KOPT-K1 (cell line): ENCODE results near the gene ENO4.

ENCODE experiments used
- H3K27ac ChIP-seq: fragments of 200-600 bp; sonication (generic); 2 replicates; pipeline ENCODE4 v1.5.1; 2016; ENCODE audit warnings: antibody characterized with exemption, mild to moderate bottlenecking, low read depth, low read length; ENCODE audit not compliant: poor library complexity, severe bottlenecking
- H3K36me3 ChIP-seq: fragments of 200-600 bp; sonication (generic); 2 replicates; pipeline ENCODE4 v1.5.1; 2017; ENCODE audit warnings: antibody characterized with exemption, mild to moderate bottlenecking, low read length, moderate library complexity; ENCODE audit not compliant: insufficient read depth
- H3K9me3 ChIP-seq: fragments of 200-600 bp; sonication (generic); 2 replicates; pipeline ENCODE4 v1.5.1; 2017; ENCODE audit warnings: antibody characterized with exemption, low read length, mild to moderate bottlenecking; ENCODE audit not compliant: insufficient read depth, poor library complexity, severe bottlenecking

Gene ENO4

GRCh38 chr10:116845823-116846222 lies 3.5 kb upstream of the ENO4 start:
- no peaks in the 10 kb centered on the region for H3K36me3 ChIP-seq
- H3K9me3 ChIP-seq: no peaks in the 10 kb centered on the region
- no peak overlapping the region for H3K27ac ChIP-seq

GRCh38 chr10:116848032-116848943 lies 1.0 kb upstream of the ENO4 start:
- Histone ChIP-seq H3K36me3 (no peaks in the 10 kb centered on the region), H3K27ac (no peak overlapping the region), H3K9me3 (no peaks in the 10 kb centered on the region)

- no peak overlapping the region for H3K27ac ChIP-seq
- H3K9me3 ChIP-seq: no peaks in the 10 kb centered on the region
- no peaks in the 10 kb centered on the region for H3K36me3 ChIP-seq
Measured at GRCh38 chr10:116848944-116849247, 403 bp upstream of the ENO4 start.

GRCh38 chr10:116850058-116850611 lies 836 bp downstream of the ENO4 start:
- no peaks in the 10 kb centered on the region for H3K9me3 ChIP-seq
- no peaks in the 10 kb centered on the region for H3K36me3 ChIP-seq
- no peak overlapping the region for H3K27ac ChIP-seq

GRCh38 chr10:116852246-116852645 lies 2.9 kb downstream of the ENO4 start:
- Histone ChIP-seq H3K9me3 (no peaks in the 10 kb centered on the region), H3K27ac (no peak overlapping the region), H3K36me3 (no peaks in the 10 kb centered on the region)

- Histone ChIP-seq H3K27ac (no peak overlapping the region), H3K9me3 (peaks cover 7% of the 10 kb centered on the region), H3K36me3 (no peaks in the 10 kb centered on the region)
Measured at GRCh38 chr10:116853287-116853686, 4.0 kb downstream of the ENO4 start.

GRCh38 chr10:116853701-116854100 lies 4.4 kb downstream of the ENO4 start:
- Histone ChIP-seq H3K36me3 (no peaks in the 10 kb centered on the region), H3K27ac (no peak overlapping the region), H3K9me3 (peaks cover 11% of the 10 kb centered on the region)

GRCh38 chr10:116857156-116857555 lies 7.9 kb downstream of the ENO4 start:
- no peaks in the 10 kb centered on the region for H3K36me3 ChIP-seq
- peaks cover 12% of the 10 kb centered on the region for H3K9me3 ChIP-seq
- no peak overlapping the region for H3K27ac ChIP-seq

- Histone ChIP-seq H3K36me3 (no peaks in the 10 kb centered on the region), H3K27ac (no peak overlapping the region), H3K9me3 (peaks cover 12% of the 10 kb centered on the region)
Measured at GRCh38 chr10:116861796-116862195, 12.5 kb downstream of the ENO4 start.

GRCh38 chr10:116864436-116864835 lies 15.1 kb downstream of the ENO4 start:
- H3K27ac ChIP-seq: no peak overlapping the region
- no peaks in the 10 kb centered on the region for H3K36me3 ChIP-seq
- no peaks in the 10 kb centered on the region for H3K9me3 ChIP-seq

GRCh38 chr10:116866066-116866465 lies 16.8 kb downstream of the ENO4 start:
- Histone ChIP-seq H3K27ac (no peak overlapping the region), H3K9me3 (no peaks in the 10 kb centered on the region), H3K36me3 (no peaks in the 10 kb centered on the region)

GRCh38 chr10:116866987-116867595 lies 17.8 kb downstream of the ENO4 start:
- Histone ChIP-seq H3K36me3 (no peaks in the 10 kb centered on the region), H3K9me3 (no peaks in the 10 kb centered on the region), H3K27ac (no peak overlapping the region)

GRCh38 chr10:116868198-116868676 lies 18.9 kb downstream of the ENO4 start:
- H3K27ac ChIP-seq: no peak overlapping the region
- no peaks in the 10 kb centered on the region for H3K9me3 ChIP-seq
- H3K36me3 ChIP-seq: no peaks in the 10 kb centered on the region

GRCh38 chr10:116868722-116869121 lies 19.4 kb downstream of the ENO4 start:
- H3K9me3 ChIP-seq: no peaks in the 10 kb centered on the region
- H3K27ac ChIP-seq: no peak overlapping the region
- H3K36me3 ChIP-seq: no peaks in the 10 kb centered on the region

GRCh38 chr10:116870949-116871348 lies 21.6 kb downstream of the ENO4 start:
- Histone ChIP-seq H3K9me3 (no peaks in the 10 kb centered on the region), H3K27ac (no peak overlapping the region), H3K36me3 (no peaks in the 10 kb centered on the region)
